K562 (cell line): Measurements from ENCODE around the gene SLC4A4. TPM values are rescaled to one million over a fixed set of nuclear protein-coding genes. Genes with fewer than 3 reads are reported as not detected.

Experiments used
- ATAC-seq: fragments of 200-7000 bp; cut with Tn5 transposase; 3 replicates; pipeline ENCODE4 v1.9.1; 2020; ENCODE audit warnings: moderate library complexity
- BruUV-seq: library from RNA; stranded (reverse); fragments of 400-500 nt; replicated peaks from 2 replicates; lab custom pipeline; 2021; lab: Mats Ljungman, UMichigan
- CTCF ChIA-PET: fragments of 300-600 bp; formaldehyde crosslinking; extraction: SDS; loops from one replicate; lab custom pipeline; 2021; ENCODE audit warnings: low intra/inter-chr PET ratio; lab: Yijun Ruan, JAX
- POLR2A ChIA-PET: fragments of 300-600, 350-650 bp; sonication (Branson Sonifier 250); formaldehyde crosslinking; extraction: SDS; loops from one replicate; lab custom pipeline; 2021; ENCODE audit warnings: antibody characterized with exemption, inconsistent platforms; lab: Yijun Ruan, JAX
- DNase-seq, 4 experiments: peaks; one replicate each; pipeline versions ENCODE4 v3.0.0 to v3.0.0-alpha.2; 2011 to 2018; ENCODE audit warnings: low spot score in 3 of 4, mixed read lengths in 3 of 4; ENCODE audit errors: extremely low read depth in 1 of 4
- FAIRE-seq: peaks from 2 replicates; lab custom pipeline; 2011; peaks lifted over from hg19 to GRCh38; lab: Jason Lieb, UNC
- H2AFZ ChIP-seq: 2 replicates; pipeline ENCODE4 v1.6.0; 2011; ENCODE audit warnings: low read depth, low read length, control low read depth, inconsistent platforms
- H3K27ac ChIP-seq: fragments of 200-600 bp; 3 replicates; pipeline ENCODE4 v1.8.0; 2011; ENCODE audit warnings: low read depth, mild to moderate bottlenecking, control low read depth, inconsistent platforms, low read length, moderate library complexity, mixed read lengths; ENCODE audit errors: extremely low read depth
- H3K27me3 ChIP-seq, 2 experiments: fragments of 300-600 bp in 1 of 2; 2 replicates in 1 of 2; 3 replicates in 1 of 2; pipeline versions ENCODE4 v1.6.0 to v1.8.0; 2011; ENCODE audit warnings: inconsistent platforms in 2 of 2, low read length in 2 of 2, mild to moderate bottlenecking in 1 of 2, mixed read lengths in 1 of 2, moderate library complexity in 1 of 2; ENCODE audit not compliant: control insufficient read depth in 2 of 2, insufficient read depth in 2 of 2
- H3K36me3 ChIP-seq: fragments of 300-600 bp; 3 replicates; pipeline ENCODE4 v1.8.0; 2011; ENCODE audit warnings: mild to moderate bottlenecking, low read length, inconsistent platforms; ENCODE audit not compliant: control insufficient read depth, insufficient read depth
- H3K4me1 ChIP-seq, 2 experiments: fragments of 200-600 bp in 1 of 2; replicated peaks in 1 of 2; 2 replicates in 1 of 2; 3 replicates in 1 of 2; pipeline versions ENCODE4 v1.5.1 to v1.8.0; 2011; ENCODE audit warnings: inconsistent platforms in 2 of 2, low read length in 2 of 2, mild to moderate bottlenecking in 1 of 2, mixed read lengths in 1 of 2, moderate library complexity in 1 of 2; ENCODE audit not compliant: control insufficient read depth in 2 of 2, insufficient read depth in 2 of 2
- H3K4me2 ChIP-seq: 2 replicates; pipeline ENCODE4 v1.6.1; 2011; ENCODE audit warnings: low read length, control low read depth, inconsistent platforms, mixed read lengths; ENCODE audit not compliant: insufficient read depth
- H3K4me3 ChIP-seq: fragments of 200-600 bp; sonication (generic), shearing (Covaris generic); 2 replicates; pipeline ENCODE4 v1.5.1; 2016; ENCODE audit warnings: control low read depth, inconsistent platforms
- H3K79me2 ChIP-seq: fragments of 200-600 bp; 3 replicates; pipeline ENCODE4 v1.8.0; 2011; ENCODE audit warnings: low read length, inconsistent platforms; ENCODE audit not compliant: control insufficient read depth, insufficient read depth
- H3K9ac ChIP-seq, 2 experiments: 2 replicates each; pipeline versions ENCODE4 v1.6.0 to v1.6.1; 2011; ENCODE audit warnings: low read depth in 2 of 2, low read length in 2 of 2, control low read depth in 1 of 2, inconsistent platforms in 1 of 2, mild to moderate bottlenecking in 1 of 2, mixed read lengths in 1 of 2; ENCODE audit not compliant: insufficient read depth in 1 of 2
- H3K9me1 ChIP-seq: one replicate; pipeline ENCODE4 v1.6.0; 2011; ENCODE audit warnings: inconsistent platforms, mild to moderate bottlenecking, low read length, moderate library complexity; ENCODE audit not compliant: control insufficient read depth, insufficient read depth
- H3K9me3 ChIP-seq: replicated peaks from 2 replicates; pipeline ENCODE4 v1.5.1; 2011; ENCODE audit warnings: low read depth, low read length, inconsistent platforms; ENCODE audit not compliant: control insufficient read depth, insufficient read depth
- H4K20me1 ChIP-seq: replicated peaks from 2 replicates; pipeline ENCODE4 v1.6.1; 2011; ENCODE audit warnings: low read length, inconsistent platforms, mixed read lengths; ENCODE audit not compliant: control insufficient read depth, insufficient read depth
- FOS ChIP-seq: IDR thresholded peaks from 3 replicates; pipeline ENCODE4 v1.6.1; 2011; ENCODE audit not compliant: insufficient read length; ENCODE audit errors: extremely low read depth
- GABPB1 ChIP-seq: sonication (generic); formaldehyde crosslinking; IDR thresholded peaks from 2 replicates; pipeline ENCODE4 v1.8.0; 2022; ENCODE audit warnings: mild to moderate bottlenecking, missing genetic modification reagents
- KAT2B ChIP-seq: IDR thresholded peaks from one replicate; pipeline ENCODE4 v1.6.1; 2012; ENCODE audit warnings: low read depth, mild to moderate bottlenecking, control low read depth, inconsistent platforms, low read length, moderate library complexity
- MAFG ChIP-seq: fragments of 450-650 bp; conservative IDR thresholded peaks from 2 replicates; pipeline ENCODE4 v1.6.1; 2016; ENCODE audit warnings: missing genetic modification characterization, missing compliant biosample characterization
- MCM7 ChIP-seq, 2 experiments: fragments of 450-650 bp; IDR thresholded peaks; 2 replicates each; pipeline ENCODE4 v1.6.1; 2016 to 2018
- NFIC ChIP-seq: fragments of 450-650 bp; IDR thresholded peaks from 2 replicates; pipeline ENCODE4 v1.6.1; 2017; ENCODE audit warnings: mild to moderate bottlenecking, inconsistent platforms
- NUFIP1 ChIP-seq: fragments of 450-650 bp; IDR thresholded peaks from 2 replicates; pipeline ENCODE4 v1.6.1; 2018; ENCODE audit not compliant: partially characterized antibody
- PCBP2 ChIP-seq: fragments of 200-400 bp; formaldehyde crosslinking; IDR thresholded peaks from 2 replicates; pipeline ENCODE4 v1.6.1; 2018; ENCODE audit warnings: low read length, low read depth, mild to moderate bottlenecking, moderate library complexity; ENCODE audit not compliant: poor library complexity, severe bottlenecking
- POLR2AphosphoS2 ChIP-seq: IDR thresholded peaks from 2 replicates; pipeline ENCODE4 v1.6.1; 2012; ENCODE audit warnings: low read length, improper control_type of control experiment
- SIRT6 ChIP-seq: IDR thresholded peaks from one replicate; pipeline ENCODE4 v1.6.1; 2012; ENCODE audit warnings: low read depth, mild to moderate bottlenecking, control low read depth, inconsistent platforms, low read length, moderate library complexity
- THRAP3 ChIP-seq: fragments of 450-650 bp; IDR thresholded peaks from 2 replicates; pipeline ENCODE4 v1.6.1; 2016; ENCODE audit warnings: mild to moderate bottlenecking, inconsistent platforms, borderline replicate concordance
- XRCC3 ChIP-seq: fragments of 450-650 bp; IDR thresholded peaks from 2 replicates; pipeline ENCODE4 v1.6.1; 2017; ENCODE audit warnings: mild to moderate bottlenecking, moderate library complexity
- ZBTB7A ChIP-seq: IDR thresholded peaks from 2 replicates; pipeline ENCODE4 v1.6.1; 2011; ENCODE audit warnings: low read depth, mild to moderate bottlenecking, low read length, moderate library complexity, borderline replicate concordance; ENCODE audit not compliant: control insufficient read depth
- ZBTB8A ChIP-seq: fragments of 450-650 bp; IDR thresholded peaks from 2 replicates; pipeline ENCODE4 v1.6.1; 2018; ENCODE audit warnings: mild to moderate bottlenecking, moderate library complexity; ENCODE audit not compliant: partially characterized antibody
- ZNF263 ChIP-seq: sonication (generic); formaldehyde crosslinking; IDR thresholded peaks from 2 replicates; pipeline ENCODE4 v1.8.0; 2022; ENCODE audit warnings: mild to moderate bottlenecking, missing genetic modification reagents, borderline replicate concordance
- ZNF695 ChIP-seq: fragments of 450-650 bp; formaldehyde crosslinking; IDR thresholded peaks from 2 replicates; pipeline ENCODE4 v1.4.0; 2020; ENCODE audit warnings: mild to moderate bottlenecking, moderate library complexity
- in situ Hi-C: fragments of 300-500 bp; cut with MboI; formaldehyde crosslinking; loops from 4 replicates; pipeline ENCODE4 v1.15.0; 2018; ENCODE audit warnings: inconsistent platforms, mixed read lengths
- intact Hi-C: fragments of 100-400 bp; cut with micrococcal nuclease; formaldehyde crosslinking; loops from 2 replicates; pipeline ENCODE4 v1.14.2; 2022
- polyA plus RNA-seq, 8 experiments: library from polyadenylated mRNA; depleted of rRNA in 4 of 8; stranded (reverse) in 5 of 8; unstranded in 3 of 8; fragments of >200 nt; fragmentation: Nextera tagmentation in 2 of 8; fragmentation: Illumina TruSeq in 1 of 8; extraction: Ambion mirVana in 2 of 8; extraction: Trizol in 1 of 8; gene quantifications; 2 replicates each; pipeline versions ENCODE4 v1.2.1 to v1.2.3, GENCODE V29; 2011 to 2014; ENCODE audit warnings: inconsistent platforms in 1 of 8, missing spikeins in 1 of 8
- total RNA-seq, 7 experiments: library from RNA; depleted of rRNA in 6 of 7; stranded (reverse); fragments of >200 nt in 6 of 7; fragmentation: Illumina TruSeq in 2 of 7; extraction: Trizol in 2 of 7; gene quantifications; 2 replicates each; pipeline versions ENCODE4 v1.2.1 to v1.2.3, GENCODE V29; 2011 to 2021; ENCODE audit warnings: low replicate concordance in 1 of 7
- TF ChIP-seq, protein P1 (sequence below): fragments of 250-450 bp; sonication (Bioruptor Pico); IDR thresholded peaks from 2 replicates; pipeline ENCODE4 v1.9.0; 2021; ENCODE audit warnings: mild to moderate bottlenecking, inconsistent platforms
- TF ChIP-seq, protein P2 (sequence below): fragments of 200-400 bp; formaldehyde crosslinking; IDR thresholded peaks from 2 replicates; pipeline ENCODE4 v1.6.1; 2017; ENCODE audit warnings: mild to moderate bottlenecking, low read depth, low read length, moderate library complexity
- TF ChIP-seq, protein P3 (sequence below): sonication (generic); formaldehyde crosslinking; IDR thresholded peaks from 2 replicates; pipeline ENCODE4 v1.8.1; 2023; ENCODE audit warnings: mild to moderate bottlenecking, missing genetic modification reagents, moderate library complexity

Gene SLC4A4
- total and polyA plus RNA-seq, 9 of the 15 experiments (the other 6 are each of a cell fraction or from before 2014, with no cell fraction given), result 0.01 to 0.18 (median 0.07) TPM; not detected in 2

DNA sequence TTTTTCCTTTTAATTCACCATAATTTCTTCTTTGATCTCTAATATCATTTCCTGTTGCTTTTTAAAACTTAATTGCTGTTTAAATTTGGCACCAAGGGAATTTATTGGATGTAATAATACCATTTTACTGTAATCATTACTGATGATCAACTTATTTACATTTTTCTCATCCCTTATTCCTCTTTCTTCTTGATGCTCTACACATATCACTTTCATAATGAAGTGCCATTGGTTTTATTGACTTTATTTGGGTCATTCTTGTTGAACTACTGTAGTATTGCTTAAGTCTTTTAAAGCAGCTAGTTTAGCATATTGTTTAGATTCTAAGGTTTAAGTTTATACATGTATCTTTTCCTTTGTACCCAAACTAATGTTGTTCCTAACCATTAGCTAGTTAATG is 130.7 kb downstream of the SLC4A4 start:
- H2AFZ ChIP-seq, result no peak overlapping the region
- H3K4me2 ChIP-seq, result no peak overlapping the region
- BruUV-seq, result no TSS peak
- H4K20me1 ChIP-seq, result no peaks in the 10 kb centered on the region
- no peaks in the 10 kb centered on the region for H3K9me1 ChIP-seq
- no peaks in the 10 kb centered on the region for H3K9me3 ChIP-seq
- POLR2A ChIA-PET, result no interaction called here
- CTCF ChIA-PET, result no interaction called here
- H3K27ac ChIP-seq, result no peak overlapping the region
- intact Hi-C loops, result no loop called here
- no peaks in the 10 kb centered on the region for H3K79me2 ChIP-seq
- no peaks in the 10 kb centered on the region for H3K4me1 ChIP-seq
- no peak overlapping the region for H3K4me3 ChIP-seq
- in situ Hi-C loops, result no loop called here
- TF ChIP-seq PCBP2, result no peak
- TF ChIP-seq, protein P1, sequence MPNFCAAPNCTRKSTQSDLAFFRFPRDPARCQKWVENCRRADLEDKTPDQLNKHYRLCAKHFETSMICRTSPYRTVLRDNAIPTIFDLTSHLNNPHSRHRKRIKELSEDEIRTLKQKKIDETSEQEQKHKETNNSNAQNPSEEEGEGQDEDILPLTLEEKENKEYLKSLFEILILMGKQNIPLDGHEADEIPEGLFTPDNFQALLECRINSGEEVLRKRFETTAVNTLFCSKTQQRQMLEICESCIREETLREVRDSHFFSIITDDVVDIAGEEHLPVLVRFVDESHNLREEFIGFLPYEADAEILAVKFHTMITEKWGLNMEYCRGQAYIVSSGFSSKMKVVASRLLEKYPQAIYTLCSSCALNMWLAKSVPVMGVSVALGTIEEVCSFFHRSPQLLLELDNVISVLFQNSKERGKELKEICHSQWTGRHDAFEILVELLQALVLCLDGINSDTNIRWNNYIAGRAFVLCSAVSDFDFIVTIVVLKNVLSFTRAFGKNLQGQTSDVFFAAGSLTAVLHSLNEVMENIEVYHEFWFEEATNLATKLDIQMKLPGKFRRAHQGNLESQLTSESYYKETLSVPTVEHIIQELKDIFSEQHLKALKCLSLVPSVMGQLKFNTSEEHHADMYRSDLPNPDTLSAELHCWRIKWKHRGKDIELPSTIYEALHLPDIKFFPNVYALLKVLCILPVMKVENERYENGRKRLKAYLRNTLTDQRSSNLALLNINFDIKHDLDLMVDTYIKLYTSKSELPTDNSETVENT (CRISPR knock-in tag), result no peak
- TF ChIP-seq, protein P2, sequence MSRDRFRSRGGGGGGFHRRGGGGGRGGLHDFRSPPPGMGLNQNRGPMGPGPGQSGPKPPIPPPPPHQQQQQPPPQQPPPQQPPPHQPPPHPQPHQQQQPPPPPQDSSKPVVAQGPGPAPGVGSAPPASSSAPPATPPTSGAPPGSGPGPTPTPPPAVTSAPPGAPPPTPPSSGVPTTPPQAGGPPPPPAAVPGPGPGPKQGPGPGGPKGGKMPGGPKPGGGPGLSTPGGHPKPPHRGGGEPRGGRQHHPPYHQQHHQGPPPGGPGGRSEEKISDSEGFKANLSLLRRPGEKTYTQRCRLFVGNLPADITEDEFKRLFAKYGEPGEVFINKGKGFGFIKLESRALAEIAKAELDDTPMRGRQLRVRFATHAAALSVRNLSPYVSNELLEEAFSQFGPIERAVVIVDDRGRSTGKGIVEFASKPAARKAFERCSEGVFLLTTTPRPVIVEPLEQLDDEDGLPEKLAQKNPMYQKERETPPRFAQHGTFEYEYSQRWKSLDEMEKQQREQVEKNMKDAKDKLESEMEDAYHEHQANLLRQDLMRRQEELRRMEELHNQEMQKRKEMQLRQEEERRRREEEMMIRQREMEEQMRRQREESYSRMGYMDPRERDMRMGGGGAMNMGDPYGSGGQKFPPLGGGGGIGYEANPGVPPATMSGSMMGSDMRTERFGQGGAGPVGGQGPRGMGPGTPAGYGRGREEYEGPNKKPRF, result no peak
- no peak for TF ChIP-seq NUFIP1
- TF ChIP-seq KAT2B, result no peak
- TF ChIP-seq ZNF695 (CRISPR knock-in tag), result no peak
- TF ChIP-seq, protein P3, sequence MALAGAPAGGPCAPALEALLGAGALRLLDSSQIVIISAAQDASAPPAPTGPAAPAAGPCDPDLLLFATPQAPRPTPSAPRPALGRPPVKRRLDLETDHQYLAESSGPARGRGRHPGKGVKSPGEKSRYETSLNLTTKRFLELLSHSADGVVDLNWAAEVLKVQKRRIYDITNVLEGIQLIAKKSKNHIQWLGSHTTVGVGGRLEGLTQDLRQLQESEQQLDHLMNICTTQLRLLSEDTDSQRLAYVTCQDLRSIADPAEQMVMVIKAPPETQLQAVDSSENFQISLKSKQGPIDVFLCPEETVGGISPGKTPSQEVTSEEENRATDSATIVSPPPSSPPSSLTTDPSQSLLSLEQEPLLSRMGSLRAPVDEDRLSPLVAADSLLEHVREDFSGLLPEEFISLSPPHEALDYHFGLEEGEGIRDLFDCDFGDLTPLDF (CRISPR knock-in tag), result no peak
- TF ChIP-seq GABPB1, result no peak
- TF ChIP-seq MCM7 (IDR thresholded peaks at IDR 0.05), result no peak
- no peak for TF ChIP-seq POLR2AphosphoS2
- TF ChIP-seq XRCC3, result no peak
- TF ChIP-seq FOS, result no peak
- TF ChIP-seq MAFG (tag), result no peak
- no peak for TF ChIP-seq ZBTB8A
- no peak for TF ChIP-seq ZBTB7A
- no peak for TF ChIP-seq SIRT6
- TF ChIP-seq THRAP3, result no peak
- no peak for TF ChIP-seq NFIC
- no peak for TF ChIP-seq ZNF263 (CRISPR knock-in tag)
- H3K9ac ChIP-seq, result no peak overlapping the region
- H3K27me3 ChIP-seq, result no peaks in the 10 kb centered on the region
- FAIRE-seq, result no peak
- no peaks in the 10 kb centered on the region for H3K36me3 ChIP-seq
- no peak for DNase-seq
- ATAC-seq, result no peak
